HG02571 (cell line): ENCODE results near the gene FSTL3.
"Not testable (repeated sequence)": the region's sequence is repeated elsewhere in the genome, so short reads cannot be mapped to it uniquely, and the experiment has no call there.

Source experiments
- ATAC-seq: cut with Tn5 transposase; IDR thresholded peaks from one replicate; pipeline ENCODE4 v1.9.1; 2021; ENCODE audit warnings: mild to moderate bottlenecking, moderate library complexity; ENCODE audit not compliant: unreplicated experiment

FSTL3 gene

DNA sequence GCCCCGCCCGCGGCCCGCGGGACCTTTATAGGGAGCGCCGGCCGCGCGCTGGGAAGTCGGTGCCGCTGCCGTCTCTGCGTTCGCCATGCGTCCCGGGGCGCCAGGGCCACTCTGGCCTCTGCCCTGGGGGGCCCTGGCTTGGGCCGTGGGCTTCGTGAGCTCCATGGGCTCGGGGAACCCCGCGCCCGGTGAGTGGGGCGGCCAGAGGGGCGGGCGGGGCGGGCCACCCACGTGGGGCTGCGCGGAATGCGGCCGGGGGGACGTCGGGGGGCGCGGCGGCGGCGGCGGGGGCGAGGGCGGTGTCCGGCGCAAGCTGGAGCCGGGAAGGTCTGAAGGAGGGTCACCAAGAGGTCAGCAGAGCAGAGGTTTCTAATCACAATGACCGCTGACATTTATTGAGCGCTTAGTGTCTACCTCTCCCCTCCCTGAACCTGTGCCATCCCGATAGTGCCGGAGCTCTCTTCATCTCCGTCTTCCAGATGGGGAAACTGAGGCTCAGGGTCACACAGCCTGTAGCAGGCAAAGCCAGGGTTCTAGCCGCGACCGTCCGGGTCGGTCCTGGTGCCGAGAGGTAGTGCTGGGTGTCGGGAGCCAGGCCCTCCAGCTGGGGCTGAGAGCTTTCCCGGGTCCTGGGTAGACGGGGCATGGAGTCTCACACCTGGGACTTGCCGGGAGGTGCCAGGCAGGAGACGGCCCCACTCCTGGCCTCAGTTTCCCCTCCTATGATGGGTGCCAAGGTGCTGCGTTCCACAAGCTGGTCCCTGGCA, at the start of gene FSTL3:
Gene FSTL3, plus strand, starts transcription at position 54 of the 767 bp plus-strand sequence. Its CDS starts 32 bp downstream, at position 86.
- no peak for ATAC-seq

DNA sequence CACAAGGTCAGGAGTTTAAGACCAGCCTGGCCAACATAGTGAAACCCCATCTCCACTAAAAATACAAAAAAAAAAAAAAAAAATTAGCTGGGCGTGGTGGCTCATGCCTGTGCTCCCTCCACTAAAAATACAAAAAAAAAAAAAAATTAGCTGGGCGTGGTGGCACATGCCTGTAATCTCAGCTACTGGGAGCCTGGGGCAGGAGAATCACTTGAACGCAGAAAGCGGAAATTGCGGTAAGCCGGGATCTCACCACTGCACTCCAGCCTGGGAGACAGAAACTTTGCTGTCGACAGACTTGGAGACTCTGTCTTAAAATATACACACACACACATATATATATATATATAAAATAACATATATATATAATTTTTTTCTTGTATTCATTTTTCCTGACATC, 49.6 kb upstream of the FSTL3 start:
- not testable (repeated sequence) for ATAC-seq

DNA sequence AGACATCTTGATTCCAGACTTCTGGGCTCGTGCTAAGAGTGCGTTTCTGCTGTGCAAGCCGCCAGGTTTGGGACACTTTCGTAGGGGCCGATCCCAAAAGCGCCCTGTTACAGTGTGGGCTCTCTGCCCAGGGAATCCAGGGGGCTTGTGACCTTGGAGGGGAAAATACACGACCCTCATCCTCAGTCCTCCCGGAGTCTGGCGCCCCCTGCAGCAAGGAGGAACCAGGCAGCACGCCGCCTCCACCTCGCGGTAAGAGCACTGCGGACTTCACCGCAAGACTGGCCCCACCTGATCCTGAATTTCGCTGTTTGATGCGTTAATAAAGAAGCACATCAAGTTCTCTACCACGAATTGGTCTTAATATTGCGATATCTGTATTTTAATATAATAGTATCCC, 48.0 kb upstream of the FSTL3 start:
- no peak for ATAC-seq

DNA sequence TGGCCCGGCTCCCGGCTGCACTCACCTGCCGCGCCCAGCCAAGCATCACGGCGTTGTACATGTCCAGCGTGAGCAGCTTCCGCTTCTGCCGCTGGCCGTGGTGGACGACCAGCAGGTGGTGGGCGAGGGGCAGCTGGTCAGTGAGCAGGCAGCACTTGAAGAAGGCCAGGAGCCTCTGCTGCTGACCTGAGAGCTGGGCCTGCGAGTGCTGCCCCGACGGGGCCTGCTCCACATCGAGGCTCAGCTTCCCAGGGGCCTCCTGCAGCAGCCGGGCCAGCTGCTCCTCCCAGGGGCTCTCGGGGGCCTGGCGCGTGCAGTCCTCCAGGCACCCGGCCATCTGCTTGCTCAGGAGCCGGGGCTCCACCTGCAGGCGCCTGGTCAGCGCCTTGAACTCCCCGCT, 46.7 kb upstream of the FSTL3 start:
- not testable (repeated sequence) for ATAC-seq

DNA sequence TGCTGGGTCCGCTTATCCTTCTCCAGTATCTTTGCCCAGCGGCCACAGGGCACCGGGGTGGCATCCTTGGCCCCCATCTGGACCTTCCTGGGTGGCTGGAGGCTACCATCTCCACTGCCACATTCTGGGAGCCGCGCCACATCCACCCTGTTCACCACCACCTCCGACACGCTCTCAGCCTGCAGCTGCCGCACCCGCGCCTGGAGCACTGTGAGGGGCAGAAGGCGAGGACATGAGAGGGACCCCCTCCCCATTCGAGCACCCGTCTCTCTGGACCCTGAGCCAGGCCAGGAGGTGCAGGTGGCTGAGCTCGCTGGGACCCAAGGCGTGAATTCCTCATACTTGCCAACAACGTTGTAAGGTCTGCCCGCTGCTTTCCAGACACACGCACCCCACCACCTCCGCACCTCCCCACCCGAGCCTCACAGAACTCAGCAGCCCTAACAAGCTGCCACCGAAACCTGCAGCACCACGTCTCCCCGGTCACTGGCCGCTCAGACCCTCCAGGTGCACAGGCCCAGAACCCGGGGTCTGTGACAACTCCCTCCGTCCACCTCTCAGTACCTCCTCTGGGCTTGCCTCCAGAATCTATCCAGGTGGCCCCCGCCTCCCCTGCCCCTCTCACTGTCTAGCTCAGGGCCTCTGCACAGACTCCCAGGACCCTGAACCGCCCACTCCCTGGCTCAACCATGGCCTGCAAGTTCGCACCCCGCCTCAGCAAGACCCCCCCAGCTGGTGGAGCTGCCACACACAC, 46.1 kb upstream of the FSTL3 start:
- ATAC-seq: no peak

DNA sequence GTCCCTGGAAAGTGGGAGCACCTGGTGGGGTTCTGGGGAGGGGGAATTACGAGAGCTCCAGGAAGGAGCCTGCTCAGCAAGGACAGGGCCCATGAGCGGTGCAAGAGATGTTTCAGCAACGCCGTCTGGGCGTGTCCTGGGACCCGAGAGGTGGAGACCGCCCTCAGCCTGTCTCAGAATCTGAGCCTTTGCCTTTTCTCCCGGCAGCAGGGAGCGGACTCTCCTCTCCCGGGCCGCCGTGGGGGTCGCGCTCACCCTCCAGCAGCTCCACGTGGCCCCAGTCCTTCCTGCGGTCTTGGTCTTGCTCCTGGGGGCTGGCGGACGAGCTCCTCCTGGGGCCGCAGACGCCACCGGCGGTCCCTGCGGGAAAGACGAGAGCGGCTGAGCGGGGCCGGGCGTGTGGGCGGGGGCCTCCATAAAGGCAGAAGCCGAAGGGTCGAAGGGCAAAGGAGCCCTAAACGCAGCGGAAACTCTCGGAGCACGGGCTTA, 43.6 kb upstream of the FSTL3 start:
- ATAC-seq: peak; percentile 19

DNA sequence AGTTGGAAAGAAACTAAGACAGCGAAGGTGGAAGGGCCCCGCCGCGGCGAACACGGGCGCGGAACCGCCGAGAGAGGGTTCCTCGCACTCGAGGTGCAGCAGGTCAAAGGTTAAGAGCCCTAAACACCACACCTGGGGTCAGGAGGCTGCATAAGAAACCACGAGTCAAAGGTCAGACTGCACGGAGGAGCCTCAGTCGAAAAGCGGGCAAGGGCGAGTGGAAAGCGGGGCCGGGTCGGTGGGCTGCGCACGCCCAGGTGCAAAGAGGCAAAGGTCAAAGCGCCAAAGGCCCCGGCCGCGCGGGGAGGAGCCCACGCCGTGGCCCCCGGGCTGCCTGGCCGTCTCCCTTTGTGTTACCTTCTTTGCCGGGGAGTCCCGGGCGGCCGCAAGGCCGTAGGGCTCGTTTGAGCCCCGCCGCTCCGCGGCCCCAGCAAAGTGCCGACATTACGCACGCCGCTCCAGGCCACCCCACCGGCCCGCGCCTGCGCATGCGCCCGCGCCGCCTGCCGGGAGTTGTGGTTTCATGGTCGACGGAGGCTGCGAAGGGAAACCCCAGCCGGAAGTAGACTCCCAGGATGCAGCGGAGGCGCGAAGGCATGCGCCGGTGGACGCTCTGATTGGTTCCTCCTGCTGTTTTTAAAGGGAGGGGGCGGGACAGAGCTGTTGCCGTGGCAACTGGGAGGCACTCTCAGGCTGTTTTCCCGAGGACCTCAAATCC, 43.0 kb upstream of the FSTL3 start, which contains the start of gene POLRMT:
Gene POLRMT, minus strand, starts transcription at position 470 of the 718 bp plus-strand sequence. Its CDS starts 25 bp downstream, at position 445.
- peak; percentile 65 for ATAC-seq

DNA sequence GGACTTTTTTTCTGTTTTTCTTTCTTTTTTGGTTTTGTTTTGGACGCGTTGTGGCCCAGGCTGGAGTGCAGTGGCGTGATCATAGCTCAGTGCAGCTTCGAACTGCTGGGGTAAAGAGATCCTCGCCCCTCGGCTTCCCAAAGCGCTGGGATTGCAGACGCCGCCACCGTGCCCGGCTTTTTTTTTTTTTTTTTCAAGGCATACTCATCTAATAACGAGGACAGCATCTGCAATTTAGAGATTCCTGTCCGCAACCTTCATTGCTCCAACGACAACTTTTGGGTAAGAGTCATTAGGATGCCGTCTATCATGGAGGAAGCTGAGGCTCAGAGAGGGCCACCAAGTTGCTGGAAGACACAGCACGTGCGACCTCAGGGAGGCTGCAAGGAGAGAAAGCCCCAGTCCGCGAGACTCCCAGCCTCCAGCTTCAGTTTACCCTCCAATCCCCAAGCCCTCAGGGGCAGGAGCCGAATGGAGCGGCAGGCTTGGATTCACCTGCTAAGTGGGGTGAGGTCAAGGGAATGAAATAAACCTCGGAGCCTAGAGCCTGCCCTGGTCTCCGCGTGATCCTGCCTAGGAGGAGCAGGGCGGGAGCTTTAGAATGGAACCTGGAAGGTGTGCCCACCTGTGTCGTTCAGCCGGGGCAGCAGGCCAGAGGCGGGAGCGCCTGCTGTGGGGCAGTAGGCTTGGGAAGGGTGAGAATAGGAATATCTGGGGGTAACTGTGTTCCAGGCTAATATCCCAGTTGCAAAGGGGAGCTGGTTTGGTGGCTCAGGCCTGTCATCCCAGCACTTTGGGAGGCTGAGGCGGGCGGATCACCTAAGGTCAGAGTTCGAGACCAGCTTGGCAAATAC, 42.2 kb upstream of the FSTL3 start:
- no peak for ATAC-seq

DNA sequence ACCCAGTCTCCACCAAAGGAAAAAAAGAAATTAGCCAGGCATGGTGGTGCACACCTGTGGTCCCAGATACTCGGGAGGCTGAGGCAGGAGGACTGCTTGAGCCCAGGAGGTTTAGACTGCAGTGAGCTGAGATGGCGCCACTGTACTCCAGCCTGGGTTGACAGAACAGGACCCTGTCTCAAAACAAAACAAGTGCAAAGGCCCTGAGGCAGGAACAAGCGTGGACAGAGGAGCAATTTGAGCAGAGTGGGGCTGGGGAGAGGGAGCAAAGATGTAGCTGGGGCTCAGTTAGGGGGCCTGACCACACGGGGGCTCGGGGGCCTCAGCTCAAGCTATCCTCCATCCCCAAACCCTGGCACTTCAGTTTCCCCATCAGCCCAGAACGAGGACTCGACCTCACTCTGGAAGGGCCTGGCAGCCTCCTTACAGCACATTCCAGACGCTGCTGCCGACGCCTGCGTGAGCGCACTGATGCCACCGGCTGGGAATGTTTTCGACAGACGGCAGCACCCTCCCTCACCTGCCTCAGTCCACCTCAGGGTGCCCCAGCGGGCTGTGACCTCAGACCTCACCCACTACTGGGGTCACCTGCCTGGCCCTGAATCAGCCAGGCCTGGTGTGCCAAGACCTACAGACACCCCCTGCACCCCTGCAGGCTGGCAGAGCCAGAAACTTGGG, 41.1 kb upstream of the FSTL3 start:
- no peak for ATAC-seq

DNA sequence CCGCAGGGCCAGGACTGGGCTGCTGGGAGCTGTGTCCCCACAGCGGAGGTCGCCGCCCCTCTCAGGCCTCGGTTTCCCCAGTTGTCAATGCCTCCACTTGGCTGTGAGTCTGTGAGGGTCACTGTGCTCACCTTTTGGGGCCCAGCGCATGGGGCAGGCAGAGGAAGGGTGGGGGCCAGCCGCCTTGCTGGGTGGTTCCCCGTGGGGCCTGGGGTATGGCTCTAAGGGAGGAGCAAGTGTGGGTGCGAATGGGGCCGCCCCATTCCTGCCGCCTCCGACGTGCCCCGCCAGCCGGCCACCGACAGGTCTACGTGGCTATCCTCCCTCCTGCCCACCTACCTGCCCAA, 37.3 kb upstream of the FSTL3 start:
- no peak for ATAC-seq

DNA sequence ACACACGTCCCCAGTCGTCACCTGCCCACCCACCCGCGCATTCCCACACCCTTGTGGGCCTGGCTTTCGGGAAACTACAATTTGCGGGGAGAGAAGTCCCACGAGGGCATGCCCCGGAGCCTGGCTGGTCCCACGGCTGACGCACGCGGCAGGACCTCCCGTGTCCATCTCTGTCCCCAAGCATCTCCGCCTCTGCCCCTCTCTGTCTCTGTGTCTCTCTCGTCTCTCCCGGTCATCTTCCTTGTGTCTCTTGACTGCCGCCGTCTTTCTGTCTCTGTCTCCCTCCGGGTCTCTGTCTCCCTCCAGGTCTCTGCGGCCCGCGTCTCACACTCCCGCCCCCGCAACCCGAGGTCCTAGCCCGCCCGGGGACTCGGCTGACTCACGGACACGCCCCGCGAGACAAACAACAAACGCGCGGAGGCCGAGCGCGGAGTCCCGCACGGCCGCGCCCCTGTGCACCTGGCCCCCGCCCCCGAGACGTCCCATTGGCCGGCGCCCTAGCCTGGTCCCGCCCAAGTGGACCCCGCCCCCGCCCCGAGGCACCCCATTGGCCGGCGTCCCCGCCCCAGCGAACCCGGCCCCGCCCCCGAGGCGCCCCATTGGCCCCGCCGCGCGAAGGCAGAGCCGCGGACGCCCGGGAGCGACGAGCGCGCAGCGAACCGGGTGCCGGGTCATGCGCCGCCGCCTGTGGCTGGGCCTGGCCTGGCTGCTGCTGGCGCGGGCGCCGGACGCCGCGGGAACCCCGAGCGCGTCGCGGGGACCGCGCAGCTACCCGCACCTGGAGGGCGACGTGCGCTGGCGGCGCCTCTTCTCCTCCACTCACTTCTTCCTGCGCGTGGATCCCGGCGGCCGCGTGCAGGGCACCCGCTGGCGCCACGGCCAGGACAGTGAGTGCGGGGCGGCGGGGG, 36.7 kb upstream of the FSTL3 start, which contains the start of gene FGF22:
Gene FGF22, plus strand, starts transcription at position 627 of the 908 bp plus-strand sequence. Its CDS starts 47 bp downstream, at position 674.
- peak; percentile 39 for ATAC-seq

DNA sequence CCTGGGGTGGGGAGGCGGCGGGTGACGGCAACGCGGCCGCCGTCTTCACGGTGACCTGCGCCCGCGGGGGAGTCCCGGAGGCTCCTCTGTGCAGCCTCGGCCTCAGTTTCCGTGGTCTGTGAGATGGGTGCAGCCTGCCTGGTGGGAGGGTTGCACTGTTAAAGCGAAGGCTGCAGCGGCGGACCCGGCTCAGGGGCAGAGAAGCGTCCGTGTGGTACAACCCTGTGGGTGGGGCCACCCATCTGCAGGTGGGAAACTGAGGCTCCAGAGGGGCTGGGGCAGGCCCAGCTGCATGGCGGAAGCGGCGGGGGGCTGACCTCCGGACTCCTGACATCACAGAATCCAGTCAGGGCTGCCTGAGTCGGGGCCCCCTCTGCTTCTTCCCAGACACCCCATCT, 36.0 kb upstream of the FSTL3 start:
- no peak for ATAC-seq

DNA sequence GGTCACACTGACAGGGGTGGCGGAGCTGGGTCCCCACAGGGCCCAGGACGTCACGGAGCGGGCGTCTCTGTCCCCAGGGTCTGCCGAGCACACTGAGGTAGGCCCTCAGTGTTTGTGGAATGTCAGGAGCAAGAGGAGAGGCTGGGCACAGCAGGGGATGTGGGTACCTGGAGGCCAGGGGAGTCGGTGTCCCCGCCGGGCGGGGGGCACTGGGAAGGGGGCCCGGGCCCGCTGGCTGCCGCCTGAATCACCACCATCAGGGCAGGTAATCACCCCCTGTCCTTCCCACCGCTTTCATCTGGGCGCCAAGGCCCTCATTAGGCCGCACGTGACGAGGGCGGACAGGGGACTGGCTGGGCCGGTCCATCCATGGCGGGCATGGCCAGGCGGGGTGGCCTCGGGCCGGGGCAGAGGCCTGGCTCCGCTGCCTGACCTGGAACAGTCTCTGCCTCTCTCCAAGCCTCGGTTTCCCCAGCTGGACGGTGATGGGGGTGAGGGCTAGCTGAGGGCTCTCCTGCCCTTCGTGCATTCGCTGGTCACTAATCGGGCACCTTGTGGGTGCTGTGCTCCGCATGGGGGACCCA, 35.5 kb upstream of the FSTL3 start:
- no peak for ATAC-seq

DNA sequence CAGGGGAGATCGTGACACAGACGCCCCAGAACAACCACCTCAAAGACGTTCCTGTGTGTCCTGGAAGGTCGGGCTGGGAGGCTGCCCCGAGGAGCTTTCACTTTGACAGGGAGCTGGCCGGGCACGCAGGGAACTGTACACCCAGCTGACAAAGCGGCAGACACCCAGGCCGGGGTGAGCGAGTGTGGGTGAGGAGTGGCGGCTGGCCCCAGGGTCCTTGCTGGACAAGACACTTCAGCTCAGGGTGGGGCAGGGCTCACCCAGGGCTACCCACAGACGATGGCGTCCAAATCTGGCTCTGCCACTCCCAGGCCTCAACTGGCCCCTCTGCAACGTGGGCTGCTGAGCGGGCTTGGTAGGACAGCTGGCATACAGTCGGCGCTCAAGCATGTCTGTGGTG, 34.5 kb upstream of the FSTL3 start:
- ATAC-seq: no peak

DNA sequence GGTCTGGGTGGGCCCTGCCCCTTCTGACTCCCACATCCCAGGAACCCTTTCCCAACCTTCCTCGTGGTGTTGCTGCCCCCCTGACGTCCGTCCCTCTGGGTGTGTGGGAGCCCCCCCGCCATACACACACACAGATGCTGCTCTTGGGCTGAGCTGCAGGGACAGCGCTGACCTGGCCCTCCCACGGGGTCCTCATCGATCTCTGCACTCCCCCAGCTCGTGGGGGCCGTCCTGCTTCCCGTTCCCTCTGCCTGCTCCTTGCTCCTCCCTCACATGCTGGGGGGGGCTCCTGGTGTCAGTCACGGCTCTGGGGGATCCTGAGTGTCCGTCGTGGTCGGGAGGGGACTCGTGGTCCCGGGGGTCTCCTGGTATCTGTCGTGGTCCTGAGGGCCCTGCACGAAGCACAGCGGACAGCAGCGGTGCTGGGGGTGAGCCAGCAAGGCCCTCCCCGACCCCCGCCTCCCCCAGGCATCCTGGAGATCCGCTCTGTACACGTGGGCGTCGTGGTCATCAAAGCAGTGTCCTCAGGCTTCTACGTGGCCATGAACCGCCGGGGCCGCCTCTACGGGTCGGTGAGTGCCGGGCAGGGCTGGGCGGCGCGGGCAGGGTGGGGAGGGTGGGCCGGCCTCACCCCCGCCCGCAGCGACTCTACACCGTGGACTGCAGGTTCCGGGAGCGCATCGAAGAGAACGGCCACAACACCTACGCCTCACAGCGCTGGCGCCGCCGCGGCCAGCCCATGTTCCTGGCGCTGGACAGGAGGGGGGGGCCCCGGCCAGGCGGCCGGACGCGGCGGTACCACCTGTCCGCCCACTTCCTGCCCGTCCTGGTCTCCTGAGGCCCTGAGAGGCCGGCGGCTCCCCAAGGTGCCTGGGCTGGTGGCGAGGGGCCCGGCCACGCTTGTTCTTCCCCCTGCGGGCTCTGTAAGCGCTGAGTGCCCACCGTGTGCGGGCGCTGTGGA, 33.1 kb upstream of the FSTL3 start:
- ATAC-seq: no peak

DNA sequence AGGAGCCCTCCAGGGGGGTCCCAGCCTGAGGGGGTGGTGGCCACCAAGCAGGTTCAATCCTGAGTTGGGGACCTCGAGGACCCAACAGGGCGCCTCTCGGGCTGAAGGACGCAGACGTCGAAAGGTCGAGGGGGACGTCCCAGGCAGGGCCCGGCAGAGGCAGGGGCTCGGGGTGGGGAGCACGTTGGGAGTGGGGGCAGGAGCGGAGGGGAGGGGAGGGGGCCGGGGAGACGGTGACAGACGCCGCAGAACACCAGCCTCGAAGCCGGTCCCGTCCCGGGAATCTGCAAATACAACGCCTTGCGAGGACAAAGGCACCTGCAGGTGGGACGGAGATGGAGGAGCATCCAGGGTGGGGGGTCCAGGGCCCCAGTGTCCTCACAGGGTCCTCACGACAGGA, 32.5 kb upstream of the FSTL3 start:
- ATAC-seq: no peak

DNA sequence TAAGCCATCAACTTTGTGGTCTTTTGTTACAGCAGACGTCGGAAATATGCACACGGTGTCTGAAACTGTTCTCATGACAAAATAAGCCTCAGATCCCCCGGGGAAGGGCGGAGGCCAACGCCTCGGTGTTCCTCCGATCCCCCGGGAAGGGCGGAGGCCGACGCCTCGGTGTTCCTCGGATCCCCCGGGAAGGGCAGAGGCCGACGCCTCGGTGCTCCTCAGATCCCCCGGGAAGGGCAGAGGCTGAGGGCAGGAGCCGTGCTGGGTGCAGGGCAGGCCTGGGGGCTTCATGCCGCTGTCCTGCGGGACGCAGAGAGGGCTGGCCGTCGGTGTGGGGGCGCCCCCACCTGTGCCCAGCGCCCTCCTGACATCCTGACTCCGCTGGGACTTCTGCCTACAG, 31.8 kb upstream of the FSTL3 start:
- no peak for ATAC-seq
